AG09319 (cell line): ENCODE results near the gene AGR3.

Source experiments
- DNase-seq: peaks from one replicate; pipeline ENCODE4 v3.0.0-alpha.2; 2010; ENCODE audit warnings: low read depth; ENCODE audit errors: extremely low read depth
- TF ChIP-seq, protein P1 (sequence below): IDR thresholded peaks from 2 replicates; pipeline ENCODE4 v1.5.1; 2011; ENCODE audit warnings: low read depth, mild to moderate bottlenecking, inconsistent platforms, low read length, moderate library complexity

The AGR3 gene

DNA sequence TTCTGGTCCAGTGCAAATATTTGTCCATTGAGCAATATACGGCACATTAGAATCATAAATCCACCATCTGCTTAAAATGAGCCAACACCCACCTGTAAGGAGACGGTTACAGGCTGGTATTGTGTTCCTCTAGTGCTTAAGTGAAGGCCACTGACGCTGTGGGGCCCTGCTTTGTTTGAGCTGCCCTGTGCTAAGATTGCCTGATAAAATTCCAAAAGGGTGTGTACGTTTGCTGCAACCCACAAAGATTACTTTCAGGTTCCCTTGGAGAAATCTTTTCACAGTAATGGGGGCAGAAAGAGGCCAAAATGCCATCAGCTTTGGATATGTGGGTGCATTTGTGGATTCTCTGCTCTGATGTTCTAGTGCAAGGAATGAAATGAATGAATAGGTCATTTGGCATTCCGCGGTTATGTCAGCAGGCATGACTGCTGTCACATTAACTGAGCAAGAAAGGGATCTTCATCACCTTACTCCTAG, 34.4 kb downstream of the AGR3 start:
- TF ChIP-seq, protein P1, sequence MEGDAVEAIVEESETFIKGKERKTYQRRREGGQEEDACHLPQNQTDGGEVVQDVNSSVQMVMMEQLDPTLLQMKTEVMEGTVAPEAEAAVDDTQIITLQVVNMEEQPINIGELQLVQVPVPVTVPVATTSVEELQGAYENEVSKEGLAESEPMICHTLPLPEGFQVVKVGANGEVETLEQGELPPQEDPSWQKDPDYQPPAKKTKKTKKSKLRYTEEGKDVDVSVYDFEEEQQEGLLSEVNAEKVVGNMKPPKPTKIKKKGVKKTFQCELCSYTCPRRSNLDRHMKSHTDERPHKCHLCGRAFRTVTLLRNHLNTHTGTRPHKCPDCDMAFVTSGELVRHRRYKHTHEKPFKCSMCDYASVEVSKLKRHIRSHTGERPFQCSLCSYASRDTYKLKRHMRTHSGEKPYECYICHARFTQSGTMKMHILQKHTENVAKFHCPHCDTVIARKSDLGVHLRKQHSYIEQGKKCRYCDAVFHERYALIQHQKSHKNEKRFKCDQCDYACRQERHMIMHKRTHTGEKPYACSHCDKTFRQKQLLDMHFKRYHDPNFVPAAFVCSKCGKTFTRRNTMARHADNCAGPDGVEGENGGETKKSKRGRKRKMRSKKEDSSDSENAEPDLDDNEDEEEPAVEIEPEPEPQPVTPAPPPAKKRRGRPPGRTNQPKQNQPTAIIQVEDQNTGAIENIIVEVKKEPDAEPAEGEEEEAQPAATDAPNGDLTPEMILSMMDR, result no peak
- no peak for DNase-seq

DNA sequence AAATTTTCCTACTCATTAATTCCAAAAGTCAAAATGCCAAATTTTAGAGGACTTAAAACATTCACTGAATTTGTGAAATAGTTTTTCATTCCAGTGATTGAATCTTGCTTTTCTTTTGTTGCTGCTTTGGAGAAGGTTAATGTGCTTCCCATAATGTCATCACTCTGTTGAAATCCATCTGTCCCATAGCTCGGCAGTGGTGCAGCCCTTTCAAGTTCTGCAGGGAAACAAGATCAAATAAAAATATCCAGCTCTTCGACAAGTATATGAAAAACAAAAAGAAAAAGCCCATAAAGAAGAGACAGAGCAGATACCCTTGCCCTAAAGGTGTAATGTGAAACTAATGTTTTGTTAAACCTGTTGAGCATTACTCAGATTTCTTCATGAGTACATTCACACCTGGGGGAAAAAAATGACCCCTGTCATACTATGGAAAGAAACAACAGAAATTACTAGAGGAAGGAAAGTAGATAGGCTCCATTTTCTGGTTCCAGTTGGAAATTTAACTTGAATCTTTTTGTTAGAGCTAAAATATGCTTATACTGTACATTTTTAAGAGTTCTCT, 35.1 kb downstream of the AGR3 start:
- TF ChIP-seq, protein P1, result no peak
- no peak for DNase-seq

DNA sequence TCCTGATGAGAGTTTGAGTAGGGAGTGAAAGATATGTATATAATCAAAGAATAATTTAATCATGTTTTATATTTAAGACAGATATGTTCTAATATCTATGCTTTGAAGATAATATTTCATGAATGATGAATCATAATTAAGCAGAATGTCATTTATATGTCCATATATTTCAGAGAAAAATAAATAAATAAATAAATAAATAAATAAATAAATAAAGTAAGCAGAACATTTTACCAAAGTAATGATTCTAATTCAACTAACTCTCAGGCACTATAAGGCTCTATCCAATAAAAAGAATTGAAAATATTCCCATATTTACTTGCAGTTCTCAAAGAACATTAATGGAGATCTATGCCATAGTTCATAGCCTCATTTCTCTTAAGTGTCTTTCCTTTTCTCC, 36.0 kb downstream of the AGR3 start:
- no peak for DNase-seq
- TF ChIP-seq, protein P1, result no peak

DNA sequence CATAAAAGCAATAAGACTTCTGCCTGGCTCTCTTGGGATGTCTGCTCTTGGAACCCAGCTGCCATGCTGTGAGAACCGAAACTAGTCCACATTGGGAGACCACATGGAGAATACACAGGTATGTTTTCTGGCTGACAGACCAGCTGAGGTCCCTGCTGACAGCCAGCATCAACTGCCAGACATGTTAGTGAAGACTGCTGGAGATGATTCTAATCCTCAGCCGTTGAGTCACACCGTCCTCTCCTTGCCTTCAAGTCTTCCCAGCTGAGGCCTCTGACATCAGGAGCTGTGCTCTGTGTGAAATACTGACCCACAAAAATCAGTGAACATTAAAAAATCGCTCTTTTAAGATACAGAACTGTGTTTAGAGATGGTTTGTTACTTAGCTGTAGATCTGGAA, 40.1 kb downstream of the AGR3 start:
- TF ChIP-seq, protein P1, result no peak
- DNase-seq, result no peak

DNA sequence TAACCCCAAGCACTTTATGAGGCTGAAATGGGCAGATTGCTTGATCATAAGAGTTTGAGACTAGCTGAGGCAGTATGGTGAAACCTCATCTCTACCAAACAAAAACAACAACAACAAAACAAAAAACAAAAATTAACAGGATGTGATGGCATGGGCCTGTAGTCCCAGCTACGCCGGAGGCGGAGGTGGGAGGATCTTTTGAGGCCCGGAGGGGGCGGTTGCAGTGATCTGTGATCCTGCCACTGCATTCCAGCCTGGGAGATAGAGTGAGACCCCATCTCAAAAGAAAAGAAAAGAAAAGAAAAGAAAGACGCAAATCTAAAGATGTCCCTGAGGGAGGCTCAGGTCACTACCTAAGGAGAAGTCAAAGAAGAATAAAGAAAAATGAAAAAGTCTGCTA, 41.7 kb downstream of the AGR3 start:
- TF ChIP-seq, protein P1, result no peak
- no peak for DNase-seq

DNA sequence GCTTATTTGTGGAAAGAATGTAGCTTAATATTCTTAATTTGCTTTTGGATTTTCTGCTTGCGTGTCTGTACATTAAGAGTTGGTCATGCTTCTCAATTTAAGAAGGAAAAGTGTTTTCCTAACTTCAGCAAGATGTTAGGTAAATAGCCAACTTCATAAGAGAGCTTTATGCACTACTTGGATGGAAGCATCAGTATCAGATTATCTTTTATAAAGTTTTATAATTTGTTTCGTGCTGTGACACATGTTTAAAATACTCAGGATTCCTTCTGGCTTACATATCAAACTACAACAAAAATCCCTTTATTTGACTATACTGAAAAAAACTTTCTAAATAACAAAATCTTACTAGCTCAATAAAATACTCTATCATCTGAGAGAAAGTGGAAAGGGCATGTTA, 42.1 kb downstream of the AGR3 start:
- TF ChIP-seq, protein P1, result no peak
- DNase-seq, result no peak

DNA sequence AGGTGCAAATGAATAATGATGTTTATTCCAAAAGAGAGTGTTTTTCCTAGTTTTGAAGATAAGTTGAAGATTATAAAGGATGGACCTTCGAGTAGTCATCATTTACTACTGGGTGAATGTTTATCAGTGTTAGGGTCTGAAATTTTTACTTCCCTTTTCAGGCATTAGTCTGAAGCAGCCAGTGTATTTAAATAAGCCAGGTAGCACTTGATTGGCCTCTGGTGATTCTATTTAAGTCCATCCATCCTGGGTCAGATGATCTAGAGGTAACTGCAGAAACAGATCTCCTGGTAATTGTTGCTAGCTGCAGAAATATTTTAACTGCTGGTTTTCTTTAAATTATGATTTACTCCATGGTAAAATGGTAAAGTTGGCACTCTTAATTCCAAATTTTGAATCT, 42.9 kb downstream of the AGR3 start:
- no peak for DNase-seq
- TF ChIP-seq, protein P1, result no peak
